Neutrophil (primary cell): Measurements from ENCODE around the gene AKR1C4.
A peak's percentile ranks its signal among the peaks of the same experiment; 100 is the strongest.
"Not testable (repeated sequence)": the region's sequence is repeated elsewhere in the genome, so short reads cannot be mapped to it uniquely, and the experiment has no call there.

Source experiments
- H3K27ac ChIP-seq: fragments of 200-600 bp; sonication (generic); 2 replicates; pipeline ENCODE4 v1.5.1; 2016; ENCODE audit warnings: mild to moderate bottlenecking, moderate library complexity
- H3K27me3 ChIP-seq: fragments of 200-600 bp; sonication (generic); 2 replicates; pipeline ENCODE4 v1.6.0; 2016; ENCODE audit warnings: mild to moderate bottlenecking
- H3K36me3 ChIP-seq: fragments of 200-600 bp; sonication (generic); 2 replicates; pipeline ENCODE4 v1.5.1; 2017
- H3K4me1 ChIP-seq, 2 experiments: fragments of 200-600 bp in 1 of 2; sonication (generic) in 1 of 2; 1 replicate in 1 of 2; 2 replicates in 1 of 2; pipeline versions ENCODE4 v1.5.1 to v1.6.1; 2013 to 2016; ENCODE audit warnings: low read depth in 1 of 2, low read length in 1 of 2, mild to moderate bottlenecking in 1 of 2, moderate library complexity in 1 of 2; ENCODE audit not compliant: control insufficient read depth in 1 of 2, insufficient read depth in 1 of 2
- H3K4me3 ChIP-seq, 2 experiments: fragments of 200-600 bp in 1 of 2; sonication (generic) in 1 of 2; 1 replicate in 1 of 2; 2 replicates in 1 of 2; pipeline ENCODE4 v1.5.1; 2013 to 2016; ENCODE audit warnings: low read depth in 1 of 2, low read length in 1 of 2, mild to moderate bottlenecking in 1 of 2, moderate library complexity in 1 of 2
- H3K9me3 ChIP-seq: fragments of 200-600 bp; sonication (generic); 2 replicates; pipeline ENCODE4 v1.5.1; 2016
- CTCF ChIP-seq: fragments of 200-600 bp; sonication (generic); IDR thresholded peaks from 2 replicates; pipeline ENCODE4 v1.5.1; 2016; ENCODE audit warnings: antibody characterized with exemption

AKR1C4 gene

GRCh38 chr10:5211696-5212536 lies 15.3 kb downstream of the AKR1C4 start:
- H3K36me3 ChIP-seq = no peaks in the 10 kb centered on the region
- TF ChIP-seq CTCF = no peak

GRCh38 chr10:5216801-5217200 lies 20.2 kb downstream of the AKR1C4 start:
- Histone ChIP-seq H3K9me3 (no peaks in the 10 kb centered on the region), H3K27me3 (no peaks in the 10 kb centered on the region), H3K4me1 (no peaks in the 10 kb centered on the region), H3K36me3 (no peaks in the 10 kb centered on the region), H3K4me3 (no peak overlapping the region), H3K27ac (no peak overlapping the region)
- no peak for TF ChIP-seq CTCF

More at GRCh38 chr10:5211696-5212536, 15.3 kb downstream of the AKR1C4 start:
- Histone ChIP-seq H3K4me1 (peaks cover 0 to 3% of the 10 kb centered on the region in 2 experiments), H3K9me3 (no peaks in the 10 kb centered on the region), H3K27me3 (no peaks in the 10 kb centered on the region), H3K4me3 (no peak overlapping the region), H3K27ac (no peak overlapping the region)

GRCh38 chr10:5219262-5219661 lies 22.6 kb downstream of the AKR1C4 start:
- H3K27ac ChIP-seq = no peak overlapping the region
- no peaks in the 10 kb centered on the region for H3K4me1 ChIP-seq
- no peak for TF ChIP-seq CTCF
- no peaks in the 10 kb centered on the region for H3K36me3 ChIP-seq
- H3K4me3 ChIP-seq = no peak overlapping the region
- H3K27me3 ChIP-seq = no peaks in the 10 kb centered on the region
- H3K9me3 ChIP-seq = no peaks in the 10 kb centered on the region

- not testable (repeated sequence) for H3K27me3 ChIP-seq, H3K4me1 ChIP-seq, H3K27ac ChIP-seq, H3K4me3 ChIP-seq, H3K36me3 ChIP-seq, H3K9me3 ChIP-seq
These were observed 26.3 kb downstream of the AKR1C4 start for GRCh38 chr10:5222942-5223341.

- H3K27me3 ChIP-seq = no peaks in the 10 kb centered on the region
- no peak for TF ChIP-seq CTCF
- no peaks in the 10 kb centered on the region for H3K9me3 ChIP-seq
- H3K4me1 ChIP-seq = peaks cover 8 to 9% of the 10 kb centered on the region in 2 experiments
- H3K36me3 ChIP-seq = no peaks in the 10 kb centered on the region
- H3K4me3 ChIP-seq = no peak overlapping the region
- no peak overlapping the region for H3K27ac ChIP-seq
These were observed 32.4 kb downstream of the AKR1C4 start for GRCh38 chr10:5229019-5229418.

- H3K4me3 ChIP-seq = no peak overlapping the region
- H3K9me3 ChIP-seq = no peaks in the 10 kb centered on the region
- no peaks in the 10 kb centered on the region for H3K27me3 ChIP-seq
- peak overlapping the region; percentile 84 for H3K27ac ChIP-seq
- H3K36me3 ChIP-seq = no peaks in the 10 kb centered on the region
- H3K4me1 ChIP-seq = peaks cover 22 to 24% of the 10 kb centered on the region in 2 experiments
- no peak for TF ChIP-seq CTCF
These were observed 36.7 kb downstream of the AKR1C4 start for GRCh38 chr10:5233324-5233723.
